VCaP (cell line): Measurements from ENCODE around the gene SYNRG.
"Not testable (repeated sequence)": the region's sequence is repeated elsewhere in the genome, so short reads cannot be mapped to it uniquely, and the experiment has no call there.

Experiments used
- H3K27ac ChIP-seq: fragments of 450-650 bp; 2 replicates; pipeline ENCODE4 v1.5.1; 2017
- CTCF ChIP-seq: fragments of 450-650 bp; conservative IDR thresholded peaks from 2 replicates; pipeline ENCODE4 v1.5.1; 2017; ENCODE audit warnings: mild to moderate bottlenecking, moderate library complexity

The SYNRG gene

GRCh38 chr17:37643118-37643766 is 34.0 kb upstream of the SYNRG start, which contains the start of gene DDX52:
DDX52 (minus strand) TSS chr17:37643446; CDS start chr17:37643420, 26 bp downstream.
- no peak; the same call in 1 of the 2 replicates for TF ChIP-seq CTCF
- H3K27ac ChIP-seq, result peak within 1 kb of the TSS; percentile 91

GRCh38 chr17:37642681-37643080 is 33.5 kb upstream of the SYNRG start:
- no peak for TF ChIP-seq CTCF
- H3K27ac ChIP-seq, result peak overlapping the region; percentile 91

GRCh38 chr17:37640015-37640414 is 30.8 kb upstream of the SYNRG start:
- no peak overlapping the region for H3K27ac ChIP-seq
- no peak for TF ChIP-seq CTCF

GRCh38 chr17:37637956-37638355 is 28.7 kb upstream of the SYNRG start:
- no peak for TF ChIP-seq CTCF
- no peak overlapping the region for H3K27ac ChIP-seq

- not testable (repeated sequence) for H3K27ac ChIP-seq
These were observed 7.2 kb upstream of the SYNRG start for GRCh38 chr17:37616430-37616829.

- H3K27ac ChIP-seq, result no peak overlapping the region
These were observed 5.6 kb upstream of the SYNRG start for GRCh38 chr17:37614823-37615222.

GRCh38 chr17:37614391-37614790 is 5.2 kb upstream of the SYNRG start:
- H3K27ac ChIP-seq, result no peak overlapping the region
- no peak for TF ChIP-seq CTCF

More at GRCh38 chr17:37614823-37615222, 5.6 kb upstream of the SYNRG start:
- TF ChIP-seq CTCF, result no peak

GRCh38 chr17:37610971-37611370 is 1.8 kb upstream of the SYNRG start:
- TF ChIP-seq CTCF, result no peak

GRCh38 chr17:37610041-37610420 is 813 bp upstream of the SYNRG start:
- peak overlapping the region; percentile 91 for H3K27ac ChIP-seq

More at GRCh38 chr17:37610971-37611370, 1.8 kb upstream of the SYNRG start:
- H3K27ac ChIP-seq, result no peak overlapping the region
